GM19438 (cell line): Measurements from ENCODE around the gene INSYN1.
"Not testable (repeated sequence)": the region's sequence is repeated elsewhere in the genome, so short reads cannot be mapped to it uniquely, and the experiment has no call there.

ENCODE experiments used
- ATAC-seq: cut with Tn5 transposase; IDR thresholded peaks from one replicate; pipeline ENCODE4 v1.9.1; 2021; ENCODE audit warnings: low read depth; ENCODE audit not compliant: unreplicated experiment

The INSYN1 gene

GRCh38 chr15:73716417-73716816 is 36.7 kb downstream of the INSYN1 start:
- ATAC-seq: no peak

- ATAC-seq: no peak
Observed at GRCh38 chr15:73715417-73715816, 37.7 kb downstream of the INSYN1 start.

GRCh38 chr15:73714695-73715301 is 38.4 kb downstream of the INSYN1 start:
- ATAC-seq: no peak

GRCh38 chr15:73712107-73712506 is 41.0 kb downstream of the INSYN1 start:
- ATAC-seq: no peak

GRCh38 chr15:73711526-73711925 is 41.6 kb downstream of the INSYN1 start:
- no peak for ATAC-seq

- no peak for ATAC-seq
Observed at GRCh38 chr15:73710321-73710720, 42.8 kb downstream of the INSYN1 start.

- no peak for ATAC-seq
Observed at GRCh38 chr15:73709686-73710085, 43.5 kb downstream of the INSYN1 start.

- ATAC-seq: no peak
Observed at GRCh38 chr15:73709241-73709640, 43.9 kb downstream of the INSYN1 start.

GRCh38 chr15:73708691-73709090 is 44.5 kb downstream of the INSYN1 start:
- ATAC-seq: no peak

- ATAC-seq: no peak
Observed at GRCh38 chr15:73704869-73705645, 48.1 kb downstream of the INSYN1 start.

GRCh38 chr15:73704142-73704868 is 48.8 kb downstream of the INSYN1 start:
- ATAC-seq: not testable (repeated sequence)

GRCh38 chr15:73703601-73704000 is 49.5 kb downstream of the INSYN1 start:
- ATAC-seq: not testable (repeated sequence)

- ATAC-seq: not testable (repeated sequence)
Observed at GRCh38 chr15:73702311-73703239, 50.6 kb downstream of the INSYN1 start.

GRCh38 chr15:73700041-73700842 is 52.9 kb downstream of the INSYN1 start:
- ATAC-seq: no peak

GRCh38 chr15:73699249-73700040 is 53.7 kb downstream of the INSYN1 start:
- ATAC-seq: no peak

- peak; percentile 88 for ATAC-seq
Observed at GRCh38 chr15:73697033-73697467, 56.1 kb downstream of the INSYN1 start.

- no peak for ATAC-seq
Observed at GRCh38 chr15:73696641-73697001, 56.5 kb downstream of the INSYN1 start.

- no peak for ATAC-seq
Observed at GRCh38 chr15:73695773-73696640, 57.1 kb downstream of the INSYN1 start.
